DLD1 (cell line): Measurements from ENCODE around the gene SPON1.
"Not testable (repeated sequence)": the region's sequence is repeated elsewhere in the genome, so short reads cannot be mapped to it uniquely, and the experiment has no call there.

Source experiments
- in situ Hi-C: cut with HindIII; loops from 2 replicates; pipeline ENCODE4 v1.10.0; 2017; ENCODE audit warnings: low sequenced_read_pairs

Gene SPON1

DNA sequence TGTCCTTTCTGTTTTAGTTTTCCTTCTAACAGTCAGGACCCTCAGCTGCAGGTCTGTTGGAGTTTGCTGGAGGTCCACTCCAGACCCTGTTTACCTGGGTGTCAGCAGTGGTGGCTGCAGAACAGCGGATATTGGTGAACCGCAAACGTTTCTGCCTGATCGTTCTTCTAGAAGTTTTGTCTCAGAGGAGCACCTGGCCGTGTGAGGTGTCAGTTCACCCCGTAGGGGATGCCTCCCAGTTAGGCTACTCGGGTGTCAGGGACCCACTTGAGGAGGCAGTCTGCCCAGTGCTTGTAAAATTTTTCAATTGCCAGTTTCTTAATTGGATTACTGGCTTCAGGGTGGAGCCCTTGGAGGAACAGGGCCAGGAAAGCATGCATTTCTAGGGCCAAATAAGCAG lies 211.2 kb downstream of the SPON1 start:
- in situ Hi-C loops = not testable (repeated sequence)

DNA sequence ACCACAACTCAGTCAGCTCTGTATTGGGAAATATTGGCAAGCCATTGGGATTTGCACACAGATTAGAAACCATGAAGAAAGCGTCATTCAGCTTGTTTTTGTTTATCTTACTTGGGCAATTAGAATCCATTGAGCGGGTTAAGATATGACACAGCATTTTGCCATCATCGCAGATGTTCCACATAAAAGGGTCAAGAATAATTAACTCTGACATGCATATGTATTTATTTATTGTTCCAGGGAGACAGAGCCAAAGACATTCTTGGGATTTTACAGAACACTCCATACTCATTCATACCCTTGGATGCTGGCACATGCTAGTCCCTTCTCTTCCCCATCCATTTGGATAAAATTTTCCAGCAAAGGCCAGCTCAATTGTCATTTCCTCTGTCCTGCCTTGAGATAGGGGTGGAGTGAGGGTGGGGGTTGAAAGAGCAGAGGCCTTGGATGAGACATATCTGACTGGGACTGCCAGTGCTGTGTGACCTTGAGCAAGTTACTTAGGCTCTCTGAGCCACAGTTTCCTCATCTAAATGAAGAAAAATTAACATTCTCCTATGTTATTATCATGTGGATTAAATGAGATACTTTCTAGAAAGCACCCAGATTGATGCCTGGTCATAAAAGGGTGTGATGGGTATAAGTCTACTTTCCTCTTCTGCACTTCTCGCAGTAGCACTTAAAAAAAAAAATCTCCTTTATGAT lies 216.7 kb downstream of the SPON1 start:
- in situ Hi-C loops = no loop called here

GRCh38 chr11:14181121-14181520 lies 218.6 kb downstream of the SPON1 start:
- in situ Hi-C loops = no loop called here

DNA sequence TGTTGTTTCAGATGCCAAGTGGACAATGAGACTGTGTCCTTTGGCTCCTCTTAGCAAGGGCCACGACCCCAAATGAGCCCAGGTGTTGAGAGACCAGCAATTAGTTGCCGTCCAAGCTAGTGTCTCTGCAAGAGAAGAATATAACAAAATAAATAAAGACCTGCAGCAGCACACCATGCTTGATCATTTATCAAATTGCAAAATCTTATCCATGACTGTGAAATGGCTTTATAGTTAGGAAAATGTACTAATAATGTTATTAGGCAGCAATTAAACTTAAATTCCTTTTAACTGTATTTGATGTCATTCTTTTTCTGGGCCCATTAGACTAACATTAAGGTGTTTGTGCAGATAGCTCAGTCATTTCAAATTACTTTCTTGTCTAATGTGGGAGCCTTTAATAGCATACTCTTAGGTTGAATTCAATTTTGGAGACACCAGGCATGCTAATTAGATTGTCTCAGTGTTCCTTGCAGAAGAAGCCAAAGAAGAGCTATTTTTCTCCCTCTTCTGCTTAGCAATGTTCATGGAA lies 220.4 kb downstream of the SPON1 start:
- in situ Hi-C loops = no loop called here

DNA sequence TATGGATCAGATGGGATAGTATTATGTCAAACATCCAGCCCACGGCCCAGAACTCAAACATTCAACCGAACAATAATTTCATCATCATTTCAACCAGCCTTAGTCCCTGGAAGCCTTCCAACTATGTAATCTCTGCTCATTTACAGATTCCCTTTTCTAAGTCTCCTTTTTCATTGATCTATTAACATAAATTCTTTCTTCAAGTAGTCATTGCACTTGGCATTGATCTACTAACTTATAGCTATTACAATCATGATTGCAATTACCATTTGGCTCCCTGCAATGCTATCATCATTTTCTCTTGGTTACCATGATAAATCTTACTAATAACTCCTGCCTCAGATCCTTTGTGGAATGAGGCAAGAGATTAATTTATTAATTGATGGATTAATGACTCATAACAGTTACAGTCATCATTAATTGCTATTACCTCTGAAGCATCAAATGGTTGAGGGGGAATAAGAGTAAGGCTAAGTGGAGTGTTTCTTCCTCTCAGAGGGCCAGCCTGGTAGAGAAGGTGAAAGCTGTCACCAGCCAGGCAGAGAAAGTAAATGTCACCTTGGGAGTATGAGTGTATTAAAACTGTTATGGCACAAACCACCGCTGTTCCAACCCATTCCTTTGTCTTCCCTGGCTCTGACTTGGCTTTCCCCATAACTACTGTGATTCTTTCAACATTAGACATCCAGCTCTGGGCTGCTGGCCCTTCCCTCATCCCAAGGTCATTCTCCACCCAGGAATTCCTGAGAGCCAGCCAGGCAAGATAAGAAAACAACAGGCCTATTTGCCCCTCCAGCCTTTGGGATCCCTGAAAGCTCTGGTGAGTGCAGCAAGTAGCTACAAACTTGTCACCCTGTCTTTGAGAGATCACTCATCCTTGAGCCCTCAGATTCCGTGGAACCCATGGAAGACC lies 221.8 kb downstream of the SPON1 start:
- in situ Hi-C loops = no loop called here

GRCh38 chr11:14185461-14185860 lies 222.9 kb downstream of the SPON1 start:
- in situ Hi-C loops = no loop called here

- in situ Hi-C loops = no loop called here
Measured at GRCh38 chr11:14186046-14186775, 223.7 kb downstream of the SPON1 start.

- in situ Hi-C loops = no loop called here
Measured at GRCh38 chr11:14189874-14190273, 227.4 kb downstream of the SPON1 start.

DNA sequence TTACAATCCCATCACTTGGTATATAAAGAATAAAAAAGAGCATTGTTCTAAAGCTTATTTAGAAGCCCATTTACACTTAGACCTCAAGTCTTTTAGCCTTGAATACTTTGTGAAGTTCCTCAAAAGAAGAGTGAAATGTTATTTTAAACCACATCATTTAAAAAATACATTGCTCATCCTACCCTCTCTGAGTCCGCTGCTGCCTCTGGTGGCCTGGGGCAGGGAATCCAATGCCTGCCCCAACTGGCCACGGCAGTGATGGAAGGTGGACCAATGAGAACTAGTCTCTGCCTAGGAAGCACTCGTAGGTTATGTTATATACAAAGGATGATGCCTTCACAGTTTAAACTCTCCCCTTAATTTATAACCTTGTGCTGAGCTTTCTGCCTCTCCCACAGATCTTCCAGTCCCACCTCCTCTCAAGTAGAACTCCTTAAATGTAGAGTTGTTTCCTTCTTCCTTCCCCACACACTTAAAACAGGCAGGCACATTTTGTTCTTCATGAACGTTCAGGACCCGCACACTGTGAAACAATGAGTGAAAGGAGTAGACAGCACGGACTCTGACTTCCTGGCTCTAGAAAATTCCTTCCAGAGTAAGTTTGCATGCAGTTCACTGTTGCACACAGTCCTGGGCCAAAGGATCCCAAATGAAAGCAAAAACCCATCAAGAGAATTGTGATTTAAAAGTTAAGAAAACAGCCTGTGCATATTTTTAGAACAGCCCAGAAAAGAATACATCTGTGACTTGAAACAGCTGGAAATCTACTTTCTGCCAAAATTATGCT lies 228.7 kb downstream of the SPON1 start:
- in situ Hi-C loops = no loop called here

DNA sequence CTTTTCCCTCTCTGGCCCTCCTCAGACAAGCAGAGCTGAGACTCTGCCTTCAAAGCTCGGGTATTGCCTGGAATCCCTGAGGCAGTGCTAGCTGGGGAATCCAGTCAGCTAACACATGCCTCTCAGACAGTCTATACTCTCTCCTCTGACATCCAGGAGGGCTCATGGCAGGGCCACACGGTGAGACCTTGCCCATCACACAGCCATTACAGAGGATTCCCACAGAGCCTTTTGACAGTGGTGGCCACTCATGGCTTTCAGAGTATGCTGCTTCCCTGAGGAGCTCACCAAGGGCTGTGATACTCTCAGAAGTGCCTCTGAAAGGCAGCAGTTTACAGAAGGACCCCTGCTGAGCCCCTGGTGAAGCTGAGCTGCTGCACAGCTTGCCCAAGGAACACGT lies 231.1 kb downstream of the SPON1 start:
- in situ Hi-C loops = no loop called here

DNA sequence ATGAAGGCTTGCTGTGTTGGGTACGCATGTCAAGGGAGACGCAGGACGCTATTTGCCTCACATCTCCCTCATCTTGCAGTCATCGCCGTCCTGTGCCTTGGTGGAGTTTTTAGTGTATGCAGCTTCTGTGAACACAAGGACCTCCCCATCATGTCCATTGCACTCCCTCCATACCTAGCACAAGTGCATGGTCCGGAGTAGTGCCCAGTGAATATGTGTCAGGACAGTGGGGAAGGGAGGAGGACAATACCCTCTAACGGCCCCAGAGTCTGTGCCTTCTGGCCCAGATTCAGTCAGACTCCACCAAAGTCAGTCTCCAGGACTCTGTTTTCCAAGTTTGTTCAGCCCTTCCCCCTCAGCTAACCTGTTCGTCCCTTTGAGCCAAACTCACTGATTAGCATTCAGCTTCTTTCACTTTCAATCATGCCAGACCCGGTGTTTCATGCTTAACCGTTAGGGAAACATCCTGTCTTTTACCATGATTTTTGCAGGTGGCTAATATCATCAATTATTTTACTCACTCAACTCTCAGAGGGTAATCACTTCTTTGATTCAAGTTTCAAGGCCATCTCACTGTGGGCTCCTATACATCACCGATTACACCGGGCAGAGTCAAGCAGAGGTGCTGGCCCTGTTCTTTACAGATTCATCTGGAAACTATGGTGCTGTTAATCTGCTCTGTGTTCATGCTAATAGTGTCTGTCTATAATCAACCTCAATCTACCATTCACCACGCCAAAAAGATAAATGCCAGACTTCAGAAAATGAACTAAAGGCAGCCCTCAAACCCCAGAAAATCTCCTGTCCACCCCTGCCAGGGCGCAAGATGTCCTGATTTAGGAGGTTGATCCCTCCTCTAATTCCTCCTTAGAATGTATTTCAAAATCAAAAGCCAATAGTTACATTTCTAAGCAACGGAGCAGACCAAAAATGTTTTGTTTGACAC lies 240.0 kb downstream of the SPON1 start:
- in situ Hi-C loops = no loop called here

GRCh38 chr11:14203321-14203720 lies 240.8 kb downstream of the SPON1 start:
- in situ Hi-C loops = no loop called here

- in situ Hi-C loops = no loop called here
Measured at GRCh38 chr11:14212986-14213385, 250.5 kb downstream of the SPON1 start.

DNA sequence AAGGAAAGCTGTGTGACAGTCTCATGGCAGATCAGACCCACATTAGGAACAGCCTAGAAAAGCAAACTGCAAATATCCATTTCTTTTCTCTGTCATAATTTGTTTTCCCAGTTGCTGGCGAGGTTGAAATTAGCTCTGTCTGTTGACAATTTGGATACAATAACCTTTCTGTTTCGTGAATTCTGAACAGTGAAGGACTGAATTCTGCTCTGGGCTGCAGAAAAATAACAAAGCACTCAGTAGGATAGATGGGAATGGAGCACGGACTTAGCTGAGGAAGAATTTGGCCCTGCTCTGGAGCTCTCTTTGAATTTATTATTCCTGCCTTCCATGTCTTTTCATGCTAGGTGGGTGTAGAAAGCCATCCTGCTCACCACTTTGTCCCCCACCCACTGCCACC lies 256.2 kb downstream of the SPON1 start:
- in situ Hi-C loops = no loop called here

GRCh38 chr11:14223636-14224288 lies 261.2 kb downstream of the SPON1 start:
- in situ Hi-C loops = no loop called here

DNA sequence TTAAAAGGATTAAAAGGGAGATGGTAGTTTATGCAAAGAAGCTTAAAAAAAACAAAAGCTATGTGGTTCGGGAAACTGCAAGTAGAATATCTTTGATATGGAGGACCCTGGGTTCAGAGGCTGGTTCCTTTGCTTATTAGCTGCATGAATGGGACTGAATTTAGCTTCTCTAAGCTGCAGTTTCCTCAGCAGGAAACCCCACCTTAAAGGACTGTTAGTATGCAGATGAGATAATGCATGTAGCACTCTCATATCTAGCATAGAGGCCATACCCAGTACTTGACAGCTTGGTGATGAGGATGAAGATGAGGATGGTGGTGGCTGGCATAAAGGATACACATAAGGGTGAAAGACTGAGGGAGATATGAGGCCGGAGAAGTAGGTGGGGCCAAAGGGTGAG lies 261.9 kb downstream of the SPON1 start:
- in situ Hi-C loops = no loop called here

DNA sequence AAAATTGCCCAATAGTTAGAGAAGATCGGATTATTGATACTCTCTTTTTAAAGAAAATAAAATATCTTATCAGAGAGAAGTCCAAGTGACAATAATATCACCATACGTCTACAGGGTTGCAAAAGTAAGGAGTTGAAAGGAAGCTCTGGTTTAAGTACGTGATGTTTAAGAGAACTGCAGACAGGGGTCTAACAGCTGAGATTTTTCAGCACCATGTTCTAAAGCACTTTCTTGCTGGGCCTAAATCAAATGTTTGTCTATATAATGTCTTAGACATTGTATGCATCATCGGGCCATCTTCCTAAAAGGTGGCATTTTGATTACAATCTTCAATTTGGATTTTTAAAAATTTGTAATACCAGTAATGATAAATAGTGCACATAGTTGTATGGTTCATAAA lies 263.1 kb downstream of the SPON1 start:
- in situ Hi-C loops = loop anchor here (25.0 kb wide), 1 partner anchor 463 kb away; no protein-coding TSS in a partner anchor

DNA sequence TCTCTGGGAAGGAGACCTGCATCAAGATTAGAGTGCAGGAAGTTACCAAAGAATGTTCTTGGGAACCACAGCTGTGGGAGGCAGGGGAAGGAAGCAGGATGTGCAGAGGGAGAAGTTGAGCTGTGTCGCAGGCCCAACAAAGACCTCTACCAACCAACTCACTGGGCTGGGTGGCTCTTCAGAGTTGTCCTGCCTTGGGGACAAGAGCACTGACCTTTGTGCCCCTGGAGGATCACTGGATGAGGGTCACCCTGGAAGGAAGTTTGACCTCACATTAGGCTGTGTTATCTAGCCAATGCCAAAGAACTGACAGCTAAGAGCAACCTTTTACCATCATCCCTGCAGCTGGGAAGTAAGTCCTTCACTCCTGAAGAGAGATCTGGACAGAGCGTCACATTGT lies 265.8 kb downstream of the SPON1 start:
- in situ Hi-C loops = loop anchor here (25.0 kb wide), 1 partner anchor 466 kb away; no protein-coding TSS in a partner anchor

- in situ Hi-C loops = loop anchor here (25.0 kb wide), 1 partner anchor 467 kb away; no protein-coding TSS in a partner anchor
Measured at GRCh38 chr11:14229472-14229871, 266.9 kb downstream of the SPON1 start.
